Adrenal gland (tissue), 5 donors: Measurements from ENCODE around the gene F7.

Experiments used
- CTCF ChIP-seq, 6 experiments: fragments of 450-650 bp in 4 of 6; fragments of 200-600 bp in 2 of 6; sonication (generic) in 1 of 6; IDR thresholded peaks; 1 replicate in 5 of 6; 2 replicates in 1 of 6; pipeline versions ENCODE4 v1.5.1 to v1.8.0; 2016 to 2021; ENCODE audit warnings: antibody characterized with exemption in 6 of 6, mild to moderate bottlenecking in 2 of 6, moderate library complexity in 1 of 6
- POLR2A ChIP-seq, 2 donors: fragments of 450-650 bp; IDR thresholded peaks; one replicate each; pipeline ENCODE4 v1.6.1; 2017; ENCODE audit warnings: antibody characterized with exemption in 2 of 2, mild to moderate bottlenecking in 2 of 2, moderate library complexity in 1 of 2
- donor health status: DM: no; HTN: no; CAD: no.

DNA sequence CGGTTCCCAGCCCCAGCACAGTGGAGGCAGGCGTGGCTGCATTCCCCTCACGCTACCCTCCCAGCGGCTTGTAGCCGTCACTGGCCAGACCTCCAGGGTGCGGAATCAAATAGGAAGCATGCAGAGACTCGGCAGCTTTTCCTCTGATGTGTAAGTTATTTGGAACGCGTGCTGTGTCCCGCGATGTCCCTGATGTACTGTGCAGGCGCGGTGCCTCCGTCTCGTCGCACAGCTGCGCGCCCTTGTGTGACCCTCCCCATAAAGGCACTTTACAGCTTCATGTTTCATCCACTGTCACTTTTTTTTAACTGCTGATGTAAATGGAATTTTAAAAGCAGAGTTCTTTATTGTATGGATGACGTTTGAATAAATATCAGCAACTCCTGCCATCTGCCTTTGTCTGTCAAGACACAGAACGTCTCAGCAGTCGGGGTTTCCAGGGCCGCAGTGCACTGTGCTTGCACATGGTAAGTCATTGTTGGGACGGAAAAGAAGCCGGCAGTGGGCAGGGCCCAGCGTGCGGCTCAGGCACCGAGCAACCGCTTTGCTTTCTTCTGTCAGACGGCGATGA lies 7.3 kb upstream of the F7 start:
- no peak for TF ChIP-seq CTCF (IDR thresholded peaks at IDR 0.05)
- no peak for TF ChIP-seq POLR2A (IDR thresholded peaks at IDR 0.05)
